HEK293 (cell line): Measurements from ENCODE around the gene DNAH8.
A peak's percentile ranks its signal among the peaks of the same experiment; 100 is the strongest.

Experiments used
- CTCF ChIA-PET: fragments of 350-600 bp; formaldehyde crosslinking; extraction: SDS; loops from one replicate; lab custom pipeline; 2021; ENCODE audit warnings: antibody characterized with exemption; lab: Yijun Ruan, JAX
- POLR2A ChIA-PET: fragments of 300-600 bp; formaldehyde crosslinking; extraction: SDS; loops from one replicate; lab custom pipeline; 2020; ENCODE audit warnings: antibody characterized with exemption, inconsistent platforms; lab: Yijun Ruan, JAX
- H3K27ac ChIP-seq: fragments of 200-500 bp; sonication (Bioruptor generic); 2 replicates; pipeline ENCODE4 v1.5.1; 2014; ENCODE audit warnings: low read depth, low read length, control low read depth, inconsistent platforms; ENCODE audit errors: extremely low read depth
- H3K36me3 ChIP-seq, 2 experiments: fragments of 200-500 bp in 1 of 2; sonication (Bioruptor generic) in 1 of 2; 1 replicate in 1 of 2; 2 replicates in 1 of 2; pipeline ENCODE4 v1.5.1; 2014 to 2017; ENCODE audit warnings: inconsistent platforms in 2 of 2, low read length in 2 of 2; ENCODE audit not compliant: control insufficient read depth in 2 of 2, insufficient read depth in 1 of 2
- H3K4me1 ChIP-seq: fragments of 200-500 bp; sonication (Bioruptor generic); 2 replicates; pipeline ENCODE4 v1.5.1; 2014; ENCODE audit warnings: mild to moderate bottlenecking, low read length, inconsistent platforms; ENCODE audit not compliant: control insufficient read depth, insufficient read depth
- H3K4me3 ChIP-seq: 2 replicates; pipeline ENCODE4 v1.5.1; 2011; ENCODE audit warnings: low read depth, mild to moderate bottlenecking, control low read depth, low read length, moderate library complexity
- H3K9me3 ChIP-seq: fragments of 200-500 bp; sonication (Bioruptor generic); 2 replicates; pipeline ENCODE4 v1.5.1; 2014; ENCODE audit warnings: low read depth, low read length, inconsistent platforms; ENCODE audit not compliant: control insufficient read depth, insufficient read depth
- PRDM2 ChIP-seq: fragments of 450-650 bp; formaldehyde crosslinking; IDR thresholded peaks from 2 replicates; pipeline ENCODE4 v1.5.1; 2016; ENCODE audit warnings: missing biosample characterization, missing genetic modification characterization, borderline replicate concordance
- SALL2 ChIP-seq: fragments of 450-650 bp; formaldehyde crosslinking; IDR thresholded peaks from 2 replicates; pipeline ENCODE4 v1.5.0; 2017; ENCODE audit warnings: missing biosample characterization, mild to moderate bottlenecking, missing genetic modification characterization, borderline replicate concordance
- SCRT1 ChIP-seq: fragments of 450-650 bp; formaldehyde crosslinking; IDR thresholded peaks from 2 replicates; pipeline ENCODE4 v1.5.1; 2016; ENCODE audit warnings: missing biosample characterization, missing genetic modification characterization, borderline replicate concordance
- ZNF146 ChIP-seq: fragments of 450-650 bp; formaldehyde crosslinking; IDR thresholded peaks from 2 replicates; pipeline ENCODE4 v1.5.1; 2016; ENCODE audit warnings: missing biosample characterization, missing genetic modification characterization
- ZNF155 ChIP-seq: fragments of 450-650 bp; formaldehyde crosslinking; IDR thresholded peaks from 2 replicates; pipeline ENCODE4 v1.5.1; 2016; ENCODE audit warnings: missing biosample characterization, missing genetic modification characterization
- ZNF2 ChIP-seq: fragments of 450-650 bp; formaldehyde crosslinking; IDR thresholded peaks from 2 replicates; pipeline ENCODE4 v1.5.1; 2016; ENCODE audit warnings: missing biosample characterization, missing genetic modification characterization
- ZNF221 ChIP-seq: fragments of 450-650 bp; formaldehyde crosslinking; IDR thresholded peaks from 2 replicates; pipeline ENCODE4 v1.5.1; 2017; ENCODE audit warnings: missing biosample characterization, missing genetic modification characterization, borderline replicate concordance
- ZNF335 ChIP-seq: fragments of 450-650 bp; formaldehyde crosslinking; conservative IDR thresholded peaks from 2 replicates; pipeline ENCODE4 v1.5.1; 2016; ENCODE audit warnings: missing biosample characterization, missing genetic modification characterization
- ZNF629 ChIP-seq: fragments of 450-650 bp; formaldehyde crosslinking; IDR thresholded peaks from 2 replicates; pipeline ENCODE4 v1.5.1; 2017; ENCODE audit warnings: missing biosample characterization, missing genetic modification characterization
- ZNF658 ChIP-seq: fragments of 450-650 bp; formaldehyde crosslinking; IDR thresholded peaks from 2 replicates; pipeline ENCODE4; 2016; ENCODE audit warnings: missing biosample characterization, missing genetic modification characterization
- ZNF660 ChIP-seq: fragments of 450-650 bp; IDR thresholded peaks from 2 replicates; pipeline ENCODE4 v1.5.1; 2018; ENCODE audit warnings: missing biosample characterization, mild to moderate bottlenecking, missing genetic modification characterization
- ZSCAN30 ChIP-seq: fragments of 450-650 bp; IDR thresholded peaks from 2 replicates; pipeline ENCODE4 v1.5.1; 2018; ENCODE audit warnings: missing biosample characterization, mild to moderate bottlenecking, missing genetic modification characterization, moderate library complexity
- TF ChIP-seq, protein P1 (sequence below): fragments of 450-650 bp; formaldehyde crosslinking; IDR thresholded peaks from 2 replicates; pipeline ENCODE4 v1.5.1; 2017; ENCODE audit warnings: missing biosample characterization, missing genetic modification characterization
- TF ChIP-seq, protein P2 (sequence below): fragments of 450-650 bp; formaldehyde crosslinking; IDR thresholded peaks from 2 replicates; pipeline ENCODE4 v1.5.1; 2016; ENCODE audit warnings: missing biosample characterization, missing genetic modification characterization

Gene DNAH8

DNA sequence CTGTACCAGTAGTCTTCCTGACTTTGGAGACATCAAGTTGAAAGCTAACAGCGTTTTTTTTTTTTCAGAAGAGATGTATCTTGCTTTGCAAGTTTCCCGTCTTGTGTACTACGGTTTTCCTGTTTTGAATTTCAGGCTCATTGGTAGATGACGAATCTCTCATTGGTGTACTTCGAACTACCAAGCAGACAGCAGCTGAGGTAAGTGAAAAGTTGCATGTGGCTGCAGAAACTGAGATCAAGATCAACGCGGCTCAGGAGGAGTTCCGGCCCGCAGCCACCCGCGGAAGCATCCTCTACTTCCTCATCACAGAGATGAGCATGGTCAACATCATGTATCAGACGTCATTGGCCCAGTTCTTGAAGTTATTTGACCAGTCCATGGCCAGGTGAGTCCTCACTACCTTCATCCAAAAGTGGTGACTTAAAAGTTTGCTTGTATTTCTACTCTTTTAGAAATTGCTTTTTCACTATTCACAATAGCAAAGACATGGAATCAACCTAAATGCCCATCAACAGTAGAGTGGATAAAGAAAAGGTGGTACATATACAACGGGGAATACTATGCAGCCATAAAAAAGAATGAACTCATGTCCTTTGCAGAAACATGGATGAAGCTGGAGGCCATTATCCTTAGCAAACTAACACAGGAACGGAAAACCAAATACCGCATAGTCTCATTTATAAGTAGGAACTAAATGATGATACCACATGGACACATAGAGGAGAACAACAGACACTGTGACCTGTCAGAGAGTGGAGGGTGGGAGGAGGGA is 222.9 kb downstream of the DNAH8 start:
- ChIA-PET POLR2A (no interaction called here), CTCF (interaction anchor here (0.7 kb wide), 1 partner anchor 315 kb away, joined by 3 read pairs; no protein-coding TSS in a partner anchor)
- TF ChIP-seq, protein P1, sequence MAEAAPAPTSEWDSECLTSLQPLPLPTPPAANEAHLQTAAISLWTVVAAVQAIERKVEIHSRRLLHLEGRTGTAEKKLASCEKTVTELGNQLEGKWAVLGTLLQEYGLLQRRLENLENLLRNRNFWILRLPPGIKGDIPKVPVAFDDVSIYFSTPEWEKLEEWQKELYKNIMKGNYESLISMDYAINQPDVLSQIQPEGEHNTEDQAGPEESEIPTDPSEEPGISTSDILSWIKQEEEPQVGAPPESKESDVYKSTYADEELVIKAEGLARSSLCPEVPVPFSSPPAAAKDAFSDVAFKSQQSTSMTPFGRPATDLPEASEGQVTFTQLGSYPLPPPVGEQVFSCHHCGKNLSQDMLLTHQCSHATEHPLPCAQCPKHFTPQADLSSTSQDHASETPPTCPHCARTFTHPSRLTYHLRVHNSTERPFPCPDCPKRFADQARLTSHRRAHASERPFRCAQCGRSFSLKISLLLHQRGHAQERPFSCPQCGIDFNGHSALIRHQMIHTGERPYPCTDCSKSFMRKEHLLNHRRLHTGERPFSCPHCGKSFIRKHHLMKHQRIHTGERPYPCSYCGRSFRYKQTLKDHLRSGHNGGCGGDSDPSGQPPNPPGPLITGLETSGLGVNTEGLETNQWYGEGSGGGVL (tag by site-specific recombination), result no peak
- TF ChIP-seq ZNF146 (tag by site-specific recombination), result peak; percentile 84

GRCh38 chr6:38938741-38939140 is 223.6 kb downstream of the DNAH8 start:
- ChIA-PET CTCF (interaction anchor here (0.6 kb wide), 1 partner anchor 35 kb away, joined by 3 read pairs; no protein-coding TSS in a partner anchor), POLR2A (no interaction called here)
- H3K27ac ChIP-seq, result no peak overlapping the region
- TF ChIP-seq ZSCAN30 (tag by site-specific recombination), result no peak
- no peak for TF ChIP-seq ZNF658
- TF ChIP-seq, protein P2, sequence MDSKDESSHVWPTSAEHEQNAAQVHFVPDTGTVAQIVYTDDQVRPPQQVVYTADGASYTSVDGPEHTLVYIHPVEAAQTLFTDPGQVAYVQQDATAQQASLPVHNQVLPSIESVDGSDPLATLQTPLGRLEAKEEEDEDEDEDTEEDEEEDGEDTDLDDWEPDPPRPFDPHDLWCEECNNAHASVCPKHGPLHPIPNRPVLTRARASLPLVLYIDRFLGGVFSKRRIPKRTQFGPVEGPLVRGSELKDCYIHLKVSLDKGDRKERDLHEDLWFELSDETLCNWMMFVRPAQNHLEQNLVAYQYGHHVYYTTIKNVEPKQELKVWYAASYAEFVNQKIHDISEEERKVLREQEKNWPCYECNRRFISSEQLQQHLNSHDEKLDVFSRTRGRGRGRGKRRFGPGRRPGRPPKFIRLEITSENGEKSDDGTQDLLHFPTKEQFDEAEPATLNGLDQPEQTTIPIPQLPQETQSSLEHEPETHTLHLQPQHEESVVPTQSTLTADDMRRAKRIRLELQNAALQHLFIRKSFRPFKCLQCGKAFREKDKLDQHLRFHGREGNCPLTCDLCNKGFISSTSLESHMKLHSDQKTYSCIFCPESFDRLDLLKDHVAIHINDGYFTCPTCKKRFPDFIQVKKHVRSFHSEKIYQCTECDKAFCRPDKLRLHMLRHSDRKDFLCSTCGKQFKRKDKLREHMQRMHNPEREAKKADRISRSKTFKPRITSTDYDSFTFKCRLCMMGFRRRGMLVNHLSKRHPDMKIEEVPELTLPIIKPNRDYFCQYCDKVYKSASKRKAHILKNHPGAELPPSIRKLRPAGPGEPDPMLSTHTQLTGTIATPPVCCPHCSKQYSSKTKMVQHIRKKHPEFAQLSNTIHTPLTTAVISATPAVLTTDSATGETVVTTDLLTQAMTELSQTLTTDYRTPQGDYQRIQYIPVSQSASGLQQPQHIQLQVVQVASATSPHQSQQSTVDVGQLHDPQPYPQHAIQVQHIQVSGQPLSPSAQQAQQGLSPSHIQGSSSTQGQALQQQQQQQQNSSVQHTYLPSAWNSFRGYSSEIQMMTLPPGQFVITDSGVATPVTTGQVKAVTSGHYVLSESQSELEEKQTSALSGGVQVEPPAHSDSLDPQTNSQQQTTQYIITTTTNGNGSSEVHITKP (tag by site-specific recombination), result no peak
- TF ChIP-seq SCRT1, result no peak
- no peak for TF ChIP-seq ZNF155 (tag by site-specific recombination)
- no peak for TF ChIP-seq SALL2 (tag by site-specific recombination)
- TF ChIP-seq ZNF335 (tag by site-specific recombination), result no peak
- TF ChIP-seq, all 188 proteins: peak for 0
- Histone ChIP-seq H3K36me3 (no peaks in the 10 kb centered on the region), H3K4me3 (no peak overlapping the region), H3K9me3 (no peaks in the 10 kb centered on the region), H3K4me1 (no peaks in the 10 kb centered on the region; the same call in 1 of the 2 replicates)

More for the DNA sequence above, 222.9 kb downstream of the DNAH8 start:
- Histone ChIP-seq H3K27ac (no peak overlapping the region), H3K9me3 (no peaks in the 10 kb centered on the region), H3K4me3 (no peak overlapping the region), H3K36me3 (no peaks in the 10 kb centered on the region), H3K4me1 (no peaks in the 10 kb centered on the region; the same call in 1 of the 2 replicates)

GRCh38 chr6:38942442-38942841 is 227.3 kb downstream of the DNAH8 start:
- no peaks in the 10 kb centered on the region; the same call in 1 of the 2 replicates for H3K4me1 ChIP-seq
- H3K36me3 ChIP-seq, result no peaks in the 10 kb centered on the region
- TF ChIP-seq ZNF221 (tag by site-specific recombination), result no peak
- no peak for TF ChIP-seq ZNF629 (tag by site-specific recombination)
- TF ChIP-seq ZNF660 (tag by site-specific recombination), result no peak
- no peak for TF ChIP-seq SCRT1
- TF ChIP-seq PRDM2 (tag by site-specific recombination), result no peak
- no peak for TF ChIP-seq ZNF2 (tag by site-specific recombination)
- H3K27ac ChIP-seq, result no peak overlapping the region
- POLR2A ChIA-PET, result no interaction called here
- CTCF ChIA-PET, result interaction anchor here (0.8 kb wide), 1 partner anchor 10 kb away, joined by 7 read pairs; no protein-coding TSS in a partner anchor
- no peaks in the 10 kb centered on the region for H3K9me3 ChIP-seq
- no peak overlapping the region for H3K4me3 ChIP-seq
